A375 (cell line): ENCODE data around the gene CT47A7. TPM values are rescaled to one million over a fixed set of nuclear protein-coding genes. Genes with fewer than 3 reads are reported as not detected.

Experiments used
- small RNA-seq: library from RNA; depleted of rRNA; stranded (forward); fragments of <200 nt; gene quantifications from one replicate; pipeline ENCODE3, GENCODE V24; 2014
- total RNA-seq: library from RNA; depleted of rRNA; stranded (reverse); fragments of >200 nt; shearing (Covaris generic); gene quantifications from 2 replicates; pipeline ENCODE4 v1.2.3, GENCODE V29; 2014; rRNA removed

The CT47A7 gene
- total RNA-seq: not detected in 2 replicates

GRCh38 chrX:120956500-120956899, at the start of gene CT47A7:
Gene CT47A7 (minus strand): TSS chrX:120956600. CDS start chrX:120956345, 255 bp downstream.

GRCh38 chrX:120985660-120986059, 29.3 kb upstream of the CT47A7 start, which contains the start of gene CT47A1:
Gene CT47A1 (minus strand): TSS chrX:120985760. CDS start chrX:120985529, 231 bp downstream.

Small RNA genes lying within 50 kb of the gene (small RNA-seq; reads per million reads assigned to genes)
- gene AL670379.1 (not detected), gene AL670379.10 (not detected), gene AL670379.11 (not detected), gene AL670379.12 (not detected), gene AL670379.2 (not detected), gene AL670379.3 (not detected), gene AL670379.4 (not detected), gene AL670379.5 (not detected), gene AL670379.6 (not detected), gene AL670379.7 (not detected), gene AL670379.8 (not detected), gene AL670379.9 (not detected)

Other genes starting within 250 kb of the CT47A7 start
- not detected in 2 replicates for gene CT47B1, start 80.7 kb downstream of the CT47A7 start, total RNA-seq
- not detected in 2 replicates for gene CT47A11, start 19.4 kb downstream of the CT47A7 start, total RNA-seq
- not detected in 2 replicates for gene CT47A10, start 14.6 kb downstream of the CT47A7 start, total RNA-seq
- not detected in 2 replicates for gene CT47A9, start 9.7 kb downstream of the CT47A7 start, total RNA-seq
- gene CT47A8, start 4.9 kb downstream of the CT47A7 start, total RNA-seq: not detected in 2 replicates
- gene CT47A6, start 4.9 kb upstream of the CT47A7 start, total RNA-seq: not detected in 2 replicates
- gene CT47A5, start 9.7 kb upstream of the CT47A7 start, total RNA-seq: not detected in 2 replicates
- not detected in 2 replicates for gene CT47A4, start 14.6 kb upstream of the CT47A7 start, total RNA-seq
- not detected in 2 replicates for gene CT47A3, start 19.5 kb upstream of the CT47A7 start, total RNA-seq
- not detected in 2 replicates for gene CT47A2, start 24.3 kb upstream of the CT47A7 start, total RNA-seq
- gene CT47A1, start 29.2 kb upstream of the CT47A7 start, total RNA-seq: not detected in 2 replicates
- gene GLUD2, start 91.0 kb upstream of the CT47A7 start, total RNA-seq: 2.2 TPM in 2 replicates